Measurements from ENCODE around the gene HSPB9. TPM values are rescaled to one million over a fixed set of nuclear protein-coding genes. Genes with fewer than 3 reads are reported as not detected.

Gene HSPB9
- total and polyA plus RNA-seq, 2 of the 8 experiments (the other 6 are each of a cell fraction or from before 2014, with no cell fraction given): 0.27 to 0.30 TPM

- TF ChIP-seq SIX5 (IDR thresholded peaks at IDR 0.05; ENCODE audit: low read depth, low read length) (no peak), GTF2F1 (IDR thresholded peaks at IDR 0.05; ENCODE audit: borderline replicate concordance, low read depth, low read length) (no peak), CBX5 (IDR thresholded peaks at IDR 0.05; ENCODE audit: low read depth, low read length) (no peak), CTCF (IDR thresholded peaks at IDR 0.05; ENCODE audit: control extremely low read depth in 1 of 3, insufficient read depth in 1 of 3, low read depth in 1 of 3, low read length in 3 of 3) (no peak), SUZ12 (IDR thresholded peaks at IDR 0.05; ENCODE audit: low read length) (no peak), TBP (IDR thresholded peaks at IDR 0.05; ENCODE audit: low read depth, low read length) (no peak; the same call in 1 of the 2 replicates), SIRT6 (IDR thresholded peaks at IDR 0.05; ENCODE audit: low read length) (no peak), BCL11A (IDR thresholded peaks at IDR 0.05; ENCODE audit: low read depth in 2 of 2, low read length in 2 of 2) (no peak), EGR1 (IDR thresholded peaks at IDR 0.05; ENCODE audit: borderline replicate concordance, low read depth, low read length) (no peak), KDM4A (IDR thresholded peaks at IDR 0.05; ENCODE audit: low read depth, low read length, severe bottlenecking) (peak; percentile 45), HDAC6 (IDR thresholded peaks at IDR 0.05; ENCODE audit: low read depth, low read length) (no peak), SIN3A (conservative IDR thresholded peaks at IDR 0.05 in 1 of 2, IDR thresholded peaks at IDR 0.05 in 1 of 2; ENCODE audit: low read depth in 1 of 2, low read length in 2 of 2) (peak in 1 of 2 experiments; percentile 71; a peak in 1 of 4 replicates), POU5F1 (IDR thresholded peaks at IDR 0.05; ENCODE audit: low read depth, low read length) (no peak), CBX8 (IDR thresholded peaks at IDR 0.05; ENCODE audit: borderline replicate concordance, low read depth, low read length) (no peak), E2F6 (IDR thresholded peaks at IDR 0.05) (no peak), TAF1 (IDR thresholded peaks at IDR 0.05; ENCODE audit: low read depth, low read length) (peak; percentile 64), HDAC2 (IDR thresholded peaks at IDR 0.05; ENCODE audit: borderline replicate concordance in 1 of 2, low read depth in 2 of 2, low read length in 2 of 2) (no peak), CHD2 (IDR thresholded peaks at IDR 0.05; ENCODE audit: low read length) (no peak), GABPA (IDR thresholded peaks at IDR 0.05; ENCODE audit: borderline replicate concordance, insufficient read depth, low read length) (no peak; the same call in 1 of the 2 replicates), TEAD4 (IDR thresholded peaks at IDR 0.05; ENCODE audit: low read depth, low read length) (no peak)
Measured at GRCh38 chr17:42107597-42108576, 14.7 kb upstream of the HSPB9 start (continued).

All from H1 (cell line).